Left lung (tissue), 10 donors: ENCODE results near the gene RBM19. TPM values are rescaled to one million over a fixed set of nuclear protein-coding genes. Genes with fewer than 3 reads are reported as not detected.

Experiments used
- ATAC-seq: fragments of 200-7000 bp; cut with Tn5 transposase; one replicate; pipeline ENCODE4 v1.9.1; 2020; ENCODE audit warnings: moderate library complexity
- DNase-seq, 4 donors: peaks; one replicate each; pipeline ENCODE4 v3.0.0-alpha.2; 2013 to 2020
- H3K27ac ChIP-seq, 2 donors: fragments of 200-600 bp; sonication (generic) in 1 of 2; one replicate each; pipeline versions ENCODE4 v1.5.0 to v1.8.0; 2020 to 2021
- H3K27me3 ChIP-seq, 2 donors: fragments of 200-600 bp; sonication (generic) in 1 of 2; one replicate each; pipeline versions ENCODE4 v1.5.0 to v1.8.0; 2020 to 2021
- H3K36me3 ChIP-seq, 2 donors: fragments of 200-600 bp; sonication (generic) in 1 of 2; one replicate each; pipeline versions ENCODE4 v1.5.0 to v1.8.0; 2020 to 2021
- H3K4me1 ChIP-seq, 2 donors: fragments of 200-600 bp; one replicate each; pipeline ENCODE4 v1.8.0; 2021
- H3K4me3 ChIP-seq, 2 donors: fragments of 200-600 bp; sonication (generic) in 1 of 2; one replicate each; pipeline versions ENCODE4 v1.5.0 to v1.8.0; 2020 to 2021; ENCODE audit warnings: mild to moderate bottlenecking in 1 of 2
- H3K9me3 ChIP-seq, 2 donors: fragments of 200-600 bp; sonication (generic) in 1 of 2; one replicate each; pipeline versions ENCODE4 v1.5.0 to v1.8.0; 2020 to 2021
- intact Hi-C, 2 donors: fragments of 100-400 bp; cut with DNase I; formaldehyde crosslinking; loops; one replicate each; pipeline versions ENCODE4 v1.11.2 to v1.14.2; 2022
- polyA plus RNA-seq, 6 donors: library from polyadenylated mRNA; unstranded; fragments of 120-200 nt; gene quantifications; one replicate each; pipeline ENCODE4 v1.2.1, GENCODE V29; 2013; ENCODE audit not compliant: insufficient read length in 6 of 6
- total RNA-seq, 2 donors: library from RNA; stranded (reverse); fragmentation: NEBNext Ultra II Directional; extraction: Animal tissue kit (Norgen Biotek cat#: 25700); gene quantifications; one replicate each; pipeline ENCODE4 v1.2.1, GENCODE V29; 2021
- TF ChIP-seq, protein P1 (sequence below), 2 donors: fragments of 200-600 bp; sonication (generic) in 1 of 2; IDR thresholded peaks; one replicate each; pipeline versions ENCODE4 v1.5.0 to v1.8.0; 2021; ENCODE audit warnings: antibody characterized with exemption in 2 of 2
- donor health status: DM: no; HTN: yes; CAD: no.
- donor health status: DM: no; HTN: no; CAD: no.

RBM19 gene
- total and polyA plus RNA-seq, 8 donors: 21.5 to 33.4 (median 31.2) TPM

DNA sequence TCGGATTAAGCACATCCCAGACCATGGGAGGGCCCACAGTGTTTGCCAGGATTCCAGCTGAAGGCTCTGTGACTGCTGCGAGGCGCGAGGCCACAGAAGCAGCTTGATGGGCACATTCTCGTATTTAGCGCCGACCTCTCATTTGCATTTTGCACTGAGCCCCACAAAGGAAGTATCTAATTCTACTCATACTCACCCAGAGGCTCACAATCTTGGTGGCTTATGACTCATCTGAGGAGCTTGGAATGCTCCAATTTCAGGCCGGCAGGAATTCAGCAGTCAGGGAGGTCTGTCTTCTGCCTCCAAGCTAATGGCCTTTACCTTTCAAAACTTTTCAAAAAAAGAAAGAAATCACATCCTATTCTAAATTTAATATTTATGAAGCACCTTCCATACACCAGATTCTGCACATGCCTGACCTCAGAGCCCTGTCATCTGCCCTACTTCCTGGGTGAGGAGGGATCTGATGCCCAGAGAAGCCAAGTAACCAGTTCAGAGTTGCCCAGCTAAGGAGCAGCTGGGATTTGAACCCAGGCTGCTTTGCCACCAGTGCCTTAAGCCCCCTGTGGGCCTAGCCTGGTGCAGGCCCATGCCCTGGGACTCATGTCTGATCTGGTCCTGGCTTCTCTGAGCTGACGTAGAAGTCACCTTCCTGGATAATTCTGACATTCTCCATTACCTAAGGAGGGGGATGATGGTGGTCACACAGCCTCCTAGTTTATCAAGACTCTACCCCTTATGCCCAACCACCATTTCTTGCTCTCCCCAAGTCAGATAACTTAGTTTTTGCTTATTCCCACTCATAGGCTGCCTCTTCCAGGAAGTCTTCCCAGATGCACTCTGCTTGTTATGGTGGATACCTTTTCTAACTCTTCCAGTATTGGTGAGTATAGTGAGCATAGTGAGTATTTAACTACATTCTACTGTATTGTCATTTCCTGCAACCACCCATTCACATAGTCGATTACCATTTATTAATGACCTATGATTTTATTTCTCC, 198.9 kb downstream of the RBM19 start:
- Histone ChIP-seq H3K9me3 (no peaks in the 10 kb centered on the region), H3K27me3 (peaks cover 7 to 74% of the 10 kb centered on the region in 2 donors), H3K36me3 (no peaks in the 10 kb centered on the region), H3K27ac (no peak overlapping the region), H3K4me1 (no peaks in the 10 kb centered on the region), H3K4me3 (no peak overlapping the region)
- intact Hi-C loops: no loop called here
- DNase-seq (no peak), ATAC-seq (peak; percentile 62)
- TF ChIP-seq, protein P1, sequence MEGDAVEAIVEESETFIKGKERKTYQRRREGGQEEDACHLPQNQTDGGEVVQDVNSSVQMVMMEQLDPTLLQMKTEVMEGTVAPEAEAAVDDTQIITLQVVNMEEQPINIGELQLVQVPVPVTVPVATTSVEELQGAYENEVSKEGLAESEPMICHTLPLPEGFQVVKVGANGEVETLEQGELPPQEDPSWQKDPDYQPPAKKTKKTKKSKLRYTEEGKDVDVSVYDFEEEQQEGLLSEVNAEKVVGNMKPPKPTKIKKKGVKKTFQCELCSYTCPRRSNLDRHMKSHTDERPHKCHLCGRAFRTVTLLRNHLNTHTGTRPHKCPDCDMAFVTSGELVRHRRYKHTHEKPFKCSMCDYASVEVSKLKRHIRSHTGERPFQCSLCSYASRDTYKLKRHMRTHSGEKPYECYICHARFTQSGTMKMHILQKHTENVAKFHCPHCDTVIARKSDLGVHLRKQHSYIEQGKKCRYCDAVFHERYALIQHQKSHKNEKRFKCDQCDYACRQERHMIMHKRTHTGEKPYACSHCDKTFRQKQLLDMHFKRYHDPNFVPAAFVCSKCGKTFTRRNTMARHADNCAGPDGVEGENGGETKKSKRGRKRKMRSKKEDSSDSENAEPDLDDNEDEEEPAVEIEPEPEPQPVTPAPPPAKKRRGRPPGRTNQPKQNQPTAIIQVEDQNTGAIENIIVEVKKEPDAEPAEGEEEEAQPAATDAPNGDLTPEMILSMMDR (IDR thresholded peaks at IDR 0.05): no peak
